HCT116 (cell line): ENCODE data around the gene COL21A1. TPM values are rescaled to one million over a fixed set of nuclear protein-coding genes. Genes with fewer than 3 reads are reported as not detected.

ENCODE experiments used
- ATAC-seq: fragments of 200-7000 bp; cut with Tn5 transposase; 2 replicates; pipeline ENCODE4 v1.9.1; 2020; ENCODE audit warnings: mild to moderate bottlenecking, moderate library complexity
- BruUV-seq: library from RNA; stranded (reverse); fragments of 400-500 nt; replicated peaks from 2 replicates; lab custom pipeline; 2021; lab: Mats Ljungman, UMichigan
- CTCF ChIA-PET: fragments of 300-600 bp; sonication (Branson Sonifier 250); formaldehyde crosslinking; loops from one replicate; lab custom pipeline; 2021; ENCODE audit warnings: antibody characterized with exemption; lab: Charles Lee
- POLR2A ChIA-PET: fragments of 300-600, 350-600 bp; sonication (Branson Sonifier 250); formaldehyde crosslinking; loops from one replicate; lab custom pipeline; 2021; ENCODE audit warnings: antibody characterized with exemption; lab: Charles Lee
- RAD21 ChIA-PET, 2 experiments: fragments of 300-600 bp; sonication (Branson Sonifier 250); formaldehyde crosslinking; loops; one replicate each; lab custom pipeline; 2023; ENCODE audit warnings: low total read pairs in 2 of 2; ENCODE audit not compliant: uncharacterized antibody in 2 of 2, unreplicated experiment in 2 of 2, low non-redundant PET in 1 of 2; lab: Charles Lee
- DNase-seq: peaks from one replicate; pipeline ENCODE4 v3.0.0-alpha.2; 2010; ENCODE audit warnings: low read depth, low spot score
- H2AFZ ChIP-seq: fragments of 200-600 bp; shearing (Covaris generic), sonication (generic); 2 replicates; pipeline ENCODE4 v1.6.1; 2017; ENCODE audit warnings: low read depth, mixed run types, mixed read lengths, antibody characterized with exemption, low read length; ENCODE audit not compliant: poor library complexity, severe bottlenecking
- H3K27ac ChIP-seq: 2 replicates; pipeline ENCODE4 v1.5.1; 2012; ENCODE audit warnings: low read depth, low read length
- H3K27me3 ChIP-seq: fragments of 200-600 bp; sonication (generic); 2 replicates; pipeline ENCODE4 v1.6.1; 2016; ENCODE audit warnings: mixed run types, low read length, mixed read lengths; ENCODE audit not compliant: insufficient read depth
- H3K36me3 ChIP-seq, 2 experiments: fragments of 200-500 bp in 1 of 2; fragments of 200-600 bp in 1 of 2; sonication (Bioruptor generic) in 1 of 2; sonication (generic) in 1 of 2; 2 replicates each; pipeline versions ENCODE4 v1.5.1 to v1.6.1; 2014 to 2016; ENCODE audit warnings: low read length in 2 of 2, inconsistent platforms in 1 of 2, mixed read lengths in 1 of 2, mixed run types in 1 of 2; ENCODE audit not compliant: insufficient read depth in 2 of 2, control insufficient read depth in 1 of 2
- H3K4me1 ChIP-seq, 2 experiments: fragments of 200-600 bp in 1 of 2; sonication (generic) in 1 of 2; 2 replicates each; pipeline versions ENCODE4 v1.5.1 to v1.6.1; 2012 to 2017; ENCODE audit warnings: low read length in 2 of 2, inconsistent platforms in 1 of 2, mild to moderate bottlenecking in 1 of 2, mixed read lengths in 1 of 2, mixed run types in 1 of 2, moderate library complexity in 1 of 2; ENCODE audit not compliant: insufficient read depth in 2 of 2, control insufficient read depth in 1 of 2
- H3K4me2 ChIP-seq: fragments of 200-600 bp; sonication (generic); 2 replicates; pipeline ENCODE4 v1.6.1; 2017; ENCODE audit warnings: mixed run types, low read length, mixed read lengths
- H3K4me3 ChIP-seq, 2 experiments: fragments of 200-600 bp in 1 of 2; sonication (generic) in 1 of 2; replicated peaks in 1 of 2; 2 replicates each; pipeline ENCODE4 v1.5.1; 2011 to 2016; ENCODE audit warnings: low read length in 2 of 2, control low read depth in 1 of 2, low read depth in 1 of 2, mild to moderate bottlenecking in 1 of 2, mixed read lengths in 1 of 2, mixed run types in 1 of 2
- H3K79me2 ChIP-seq: fragments of 200-600 bp; sonication (generic); 2 replicates; pipeline ENCODE4 v1.6.1; 2017; ENCODE audit warnings: mild to moderate bottlenecking, mixed run types, low read length, moderate library complexity, mixed read lengths; ENCODE audit not compliant: insufficient read depth
- H3K9ac ChIP-seq: fragments of 200-600 bp; sonication (generic); 2 replicates; pipeline ENCODE4 v1.6.1; 2016; ENCODE audit warnings: low read length, mixed read lengths
- H3K9me2 ChIP-seq: fragments of 200-600 bp; sonication (generic), shearing (Covaris generic); 2 replicates; pipeline ENCODE4 v1.6.1; 2017; ENCODE audit warnings: mixed run types, mild to moderate bottlenecking, moderate library complexity; ENCODE audit not compliant: insufficient read depth
- H3K9me3 ChIP-seq, 2 experiments: fragments of 200-500 bp in 1 of 2; fragments of 200-600 bp in 1 of 2; sonication (Bioruptor generic) in 1 of 2; sonication (generic) in 1 of 2; 2 replicates each; pipeline ENCODE4 v1.6.1; 2014 to 2017; ENCODE audit warnings: low read length in 2 of 2, mixed read lengths in 2 of 2, inconsistent platforms in 1 of 2, low read depth in 1 of 2, mild to moderate bottlenecking in 1 of 2, mixed run types in 1 of 2, moderate library complexity in 1 of 2; ENCODE audit not compliant: control insufficient read depth in 1 of 2, insufficient read depth in 1 of 2
- H4K20me1 ChIP-seq: fragments of 200-600 bp; sonication (generic), shearing (Covaris generic); 2 replicates; pipeline ENCODE4 v1.6.1; 2017; ENCODE audit warnings: mixed run types, mild to moderate bottlenecking, moderate library complexity; ENCODE audit not compliant: insufficient read depth
- ELF1 ChIP-seq: IDR thresholded peaks from 2 replicates; pipeline ENCODE4 v1.6.1; 2012; ENCODE audit warnings: low read depth, borderline replicate concordance
- POLR2A ChIP-seq: IDR thresholded peaks from 2 replicates; pipeline ENCODE4 v1.7.0; 2011; ENCODE audit warnings: borderline replicate concordance; ENCODE audit not compliant: insufficient read depth, insufficient read length; ENCODE audit errors: extremely low read depth
- SRF ChIP-seq: IDR thresholded peaks from 2 replicates; pipeline ENCODE4 v1.6.1; 2012; ENCODE audit warnings: low read depth
- YY1 ChIP-seq: IDR thresholded peaks from 2 replicates; pipeline ENCODE4 v1.6.1; 2011; ENCODE audit warnings: low read length, low read depth, moderate library complexity, mild to moderate bottlenecking; ENCODE audit not compliant: insufficient replicate concordance; ENCODE audit errors: extremely low read depth
- intact Hi-C: fragments of 100-400 bp; cut with micrococcal nuclease; formaldehyde crosslinking; loops from 2 replicates; pipeline ENCODE4 v1.10.0; 2022
- total RNA-seq: library from RNA; stranded (reverse); gene quantifications from one replicate; pipeline ENCODE4 v1.2.1, GENCODE V29; 2021; ENCODE audit not compliant: unreplicated experiment

COL21A1 gene
- total RNA-seq, 1 experiment from 2014 or later: not detected

DNA sequence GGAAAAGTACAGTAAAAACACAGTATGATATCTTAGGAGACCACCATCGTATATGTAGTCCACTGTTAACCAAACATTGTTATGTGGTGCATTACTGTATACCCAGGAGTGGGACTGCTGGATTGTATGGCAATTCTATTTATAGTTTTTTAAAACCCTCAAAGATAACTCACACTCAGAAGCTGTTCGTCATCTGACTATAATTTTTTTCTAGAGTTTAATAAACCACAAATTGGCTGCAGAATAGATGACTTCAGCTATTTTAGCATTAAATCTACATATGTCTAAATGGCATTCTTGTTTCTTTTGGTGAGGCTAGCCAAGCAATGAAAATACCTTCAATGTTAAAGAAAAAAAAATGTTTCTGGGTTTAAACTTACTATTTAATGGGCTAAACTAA is 237.7 kb downstream of the COL21A1 start:
- ChIA-PET POLR2A (no interaction called here), CTCF (no interaction called here), RAD21 (no interaction called here)
- Histone ChIP-seq H4K20me1 (no peaks in the 10 kb centered on the region), H3K36me3 (no peaks in the 10 kb centered on the region), H3K27ac (no peak overlapping the region), H3K9me3 (no peaks in the 10 kb centered on the region), H3K9ac (no peak overlapping the region), H3K79me2 (no peaks in the 10 kb centered on the region), H3K4me2 (no peak overlapping the region), H3K9me2 (no peaks in the 10 kb centered on the region), H2AFZ (no peak overlapping the region), H3K4me3 (no peak overlapping the region), H3K27me3 (no peaks in the 10 kb centered on the region), H3K4me1 (no peaks in the 10 kb centered on the region)
- ATAC-seq (no peak), DNase-seq (no peak)
- intact Hi-C loops: no loop called here
- no peak for TF ChIP-seq ELF1
- no peak for TF ChIP-seq SRF
- TF ChIP-seq YY1: no peak
- TF ChIP-seq POLR2A: no peak
- no TSS peak for BruUV-seq
